ENCODE measurements around the gene ZNF215.

Gene ZNF215

GRCh38 chr11:6988506-6988905 lies 62.3 kb downstream of the ZNF215 start:
- no peak overlapping the region for H3K27ac ChIP-seq (ENCODE audit: low read depth, low read length)
- H3K4me3 ChIP-seq (ENCODE audit: low read depth in 1 of 5, low read length in 5 of 5): no peak overlapping the region
- H3K9me3 ChIP-seq (ENCODE audit: control insufficient read depth in 5 of 5, low read length in 5 of 5): no peaks in the 10 kb centered on the region
- H3K4me1 ChIP-seq (ENCODE audit: control insufficient read depth in 5 of 5, insufficient read depth in 5 of 5, low read length in 5 of 5): no peaks in the 10 kb centered on the region
- H3K36me3 ChIP-seq (ENCODE audit: control insufficient read depth in 5 of 5, insufficient read depth in 5 of 5, low read length in 5 of 5): no peaks in the 10 kb centered on the region
- no peaks in the 10 kb centered on the region for H3K27me3 ChIP-seq (ENCODE audit: control insufficient read depth in 5 of 5, insufficient read depth in 4 of 5, low read length in 5 of 5)
- H3K9ac ChIP-seq (ENCODE audit: low read length in 5 of 5): no peak overlapping the region

DNA sequence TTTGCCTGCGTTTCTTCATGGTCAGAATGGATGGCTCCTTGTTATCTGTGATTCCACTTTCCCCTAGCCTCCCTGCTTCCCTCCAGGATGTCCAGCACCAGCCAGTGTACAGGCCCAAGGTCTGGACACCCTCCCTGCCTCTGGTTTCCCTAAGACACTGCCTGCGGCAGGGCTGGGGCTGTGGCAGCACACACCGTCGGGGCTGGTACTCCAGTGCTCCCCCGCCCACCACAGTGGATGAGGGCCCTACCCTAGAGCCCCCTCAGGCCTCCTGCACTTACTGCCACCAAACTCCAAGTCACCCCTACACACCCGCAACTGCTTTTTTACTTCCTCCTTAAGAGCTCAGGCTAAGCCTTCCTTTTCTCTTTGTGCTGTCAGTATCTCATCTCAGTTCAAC lies 65.0 kb downstream of the ZNF215 start:
- H3K36me3 ChIP-seq (ENCODE audit: control insufficient read depth in 5 of 5, insufficient read depth in 5 of 5, low read length in 5 of 5): no peaks in the 10 kb centered on the region
- H3K27ac ChIP-seq (ENCODE audit: low read depth, low read length): no peak overlapping the region
- H3K4me3 ChIP-seq (ENCODE audit: low read depth in 1 of 5, low read length in 5 of 5): no peak overlapping the region
- H3K9me3 ChIP-seq (ENCODE audit: control insufficient read depth in 5 of 5, low read length in 5 of 5): no peaks in the 10 kb centered on the region
- H3K9ac ChIP-seq (ENCODE audit: low read length in 5 of 5): no peak overlapping the region
- H3K27me3 ChIP-seq (ENCODE audit: control insufficient read depth in 5 of 5, insufficient read depth in 4 of 5, low read length in 5 of 5): no peaks in the 10 kb centered on the region
- no peaks in the 10 kb centered on the region for H3K4me1 ChIP-seq (ENCODE audit: control insufficient read depth in 5 of 5, insufficient read depth in 5 of 5, low read length in 5 of 5)

- H3K4me3 ChIP-seq (ENCODE audit: low read depth in 1 of 5, low read length in 5 of 5): no peak overlapping the region
- no peak overlapping the region for H3K9ac ChIP-seq (ENCODE audit: low read length in 5 of 5)
- H3K9me3 ChIP-seq (ENCODE audit: control insufficient read depth in 5 of 5, low read length in 5 of 5): no peaks in the 10 kb centered on the region
- no peaks in the 10 kb centered on the region for H3K36me3 ChIP-seq (ENCODE audit: control insufficient read depth in 5 of 5, insufficient read depth in 5 of 5, low read length in 5 of 5)
- H3K27me3 ChIP-seq (ENCODE audit: control insufficient read depth in 5 of 5, insufficient read depth in 4 of 5, low read length in 5 of 5): no peaks in the 10 kb centered on the region
- no peak overlapping the region for H3K27ac ChIP-seq (ENCODE audit: low read depth, low read length)
- no peaks in the 10 kb centered on the region for H3K4me1 ChIP-seq (ENCODE audit: control insufficient read depth in 5 of 5, insufficient read depth in 5 of 5, low read length in 5 of 5)
These were observed 65.8 kb downstream of the ZNF215 start for GRCh38 chr11:6992026-6992425.

DNA sequence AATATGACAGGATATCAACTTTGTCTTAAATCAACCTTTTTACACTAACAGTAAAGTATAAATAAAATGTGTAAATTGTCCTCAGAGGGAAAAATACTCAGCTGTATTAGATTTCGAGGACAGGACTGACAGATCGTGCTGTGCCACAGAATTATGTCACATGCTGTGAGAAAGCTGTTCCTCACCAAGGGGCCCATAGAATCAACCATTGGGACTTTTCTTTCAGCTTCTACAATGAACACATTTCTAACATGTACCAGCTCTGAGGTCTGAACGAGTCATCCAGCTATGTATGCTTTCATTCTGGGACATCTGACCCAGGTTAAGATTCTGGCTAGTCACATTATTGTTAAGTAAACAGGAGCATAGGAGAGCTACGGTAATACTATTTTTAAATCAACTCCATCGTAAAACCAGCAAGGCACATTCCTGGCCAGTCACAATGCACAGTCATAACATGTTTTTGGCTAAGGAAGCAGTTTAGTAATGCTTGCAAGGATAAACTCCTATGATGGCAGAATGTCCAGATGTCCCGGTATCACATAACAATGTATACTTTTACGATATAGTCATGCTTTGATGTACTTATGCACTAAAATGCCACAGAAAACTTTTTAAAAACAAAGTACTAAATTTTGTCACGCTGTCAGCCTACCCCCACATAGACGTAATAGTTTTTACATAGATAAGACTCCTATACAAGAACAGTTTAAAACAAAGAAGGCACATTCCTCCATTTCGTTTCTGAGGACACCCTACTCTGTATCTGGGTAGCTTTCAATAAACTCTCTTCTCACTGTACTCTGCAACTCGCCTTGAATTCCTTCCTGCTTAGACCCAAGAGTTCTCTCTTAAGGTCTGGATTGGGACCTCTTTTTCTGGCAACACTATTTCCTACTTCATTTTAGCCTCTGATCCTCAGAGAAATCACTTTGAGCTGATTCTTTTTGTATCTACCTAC lies 66.5 kb downstream of the ZNF215 start:
- Histone ChIP-seq H3K4me3 (ENCODE audit: low read depth in 1 of 5, low read length in 5 of 5) (no peak overlapping the region), H3K9me3 (ENCODE audit: control insufficient read depth in 5 of 5, low read length in 5 of 5) (no peaks in the 10 kb centered on the region), H3K27me3 (ENCODE audit: control insufficient read depth in 5 of 5, insufficient read depth in 4 of 5, low read length in 5 of 5) (no peaks in the 10 kb centered on the region), H3K36me3 (ENCODE audit: control insufficient read depth in 5 of 5, insufficient read depth in 5 of 5, low read length in 5 of 5) (no peaks in the 10 kb centered on the region), H3K9ac (ENCODE audit: low read length in 5 of 5) (no peak overlapping the region), H3K4me1 (ENCODE audit: control insufficient read depth in 5 of 5, insufficient read depth in 5 of 5, low read length in 5 of 5) (no peaks in the 10 kb centered on the region), H3K27ac (ENCODE audit: low read depth, low read length) (no peak overlapping the region)

GRCh38 chr11:6995703-6996102 lies 69.5 kb downstream of the ZNF215 start:
- Histone ChIP-seq H3K9me3 (ENCODE audit: control insufficient read depth in 5 of 5, low read length in 5 of 5) (no peaks in the 10 kb centered on the region), H3K9ac (ENCODE audit: low read length in 5 of 5) (no peak overlapping the region), H3K4me3 (ENCODE audit: low read depth in 1 of 5, low read length in 5 of 5) (no peak overlapping the region), H3K36me3 (ENCODE audit: control insufficient read depth in 5 of 5, insufficient read depth in 5 of 5, low read length in 5 of 5) (peaks cover 2 to 11% (median 6%) of the 10 kb centered on the region in 5 donors), H3K27me3 (ENCODE audit: control insufficient read depth in 5 of 5, insufficient read depth in 4 of 5, low read length in 5 of 5) (no peaks in the 10 kb centered on the region), H3K27ac (ENCODE audit: low read depth, low read length) (no peak overlapping the region), H3K4me1 (ENCODE audit: control insufficient read depth in 5 of 5, insufficient read depth in 5 of 5, low read length in 5 of 5) (no peaks in the 10 kb centered on the region)

DNA sequence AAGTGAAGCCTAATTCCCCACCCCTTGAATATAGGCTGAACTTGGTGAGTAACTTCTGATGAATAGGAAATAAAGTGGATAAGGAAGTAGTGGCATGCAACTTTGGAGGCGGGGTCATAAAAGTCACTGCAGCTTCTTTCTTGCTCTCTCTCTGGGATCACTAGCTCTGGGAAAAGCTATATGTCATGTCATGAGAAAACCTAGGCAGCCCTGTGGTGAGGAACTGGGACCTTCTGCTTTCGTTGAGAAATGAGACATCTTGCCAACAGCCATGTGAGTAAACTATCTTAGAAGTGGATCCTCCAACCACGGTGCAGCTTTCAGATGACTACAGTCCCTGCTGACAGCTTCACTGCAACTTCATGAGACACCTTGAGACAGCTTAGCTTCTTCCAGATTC lies 78.3 kb downstream of the ZNF215 start:
- Histone ChIP-seq H3K27ac (ENCODE audit: low read depth, low read length) (no peak overlapping the region), H3K27me3 (ENCODE audit: control insufficient read depth in 5 of 5, insufficient read depth in 4 of 5, low read length in 5 of 5) (no peaks in the 10 kb centered on the region), H3K4me1 (ENCODE audit: control insufficient read depth in 5 of 5, insufficient read depth in 5 of 5, low read length in 5 of 5) (no peaks in the 10 kb centered on the region), H3K9me3 (ENCODE audit: control insufficient read depth in 5 of 5, low read length in 5 of 5) (no peaks in the 10 kb centered on the region), H3K9ac (ENCODE audit: low read length in 5 of 5) (no peak overlapping the region), H3K36me3 (ENCODE audit: control insufficient read depth in 5 of 5, insufficient read depth in 5 of 5, low read length in 5 of 5) (peaks cover 5 to 16% (median 11%) of the 10 kb centered on the region in 5 donors), H3K4me3 (ENCODE audit: low read depth in 1 of 5, low read length in 5 of 5) (no peak overlapping the region)
